Activated CD4-positive, alpha-beta memory T cell treated with anti-CD3 and anti-CD28 coated beads, Interleukin-2, amount 10 ng/mL, durations not matched to agents 7 days and 5 days (primary cell): Measurements from ENCODE around the gene SH2D1A. TPM values are rescaled to one million over a fixed set of nuclear protein-coding genes. Genes with fewer than 3 reads are reported as not detected.

Experiments
- total RNA-seq, 2 experiments: library from RNA; stranded (reverse); gene quantifications; one replicate each; pipeline ENCODE4 v1.2.3, GENCODE V29; 2021

The SH2D1A gene
- total RNA-seq, 2 experiments from 2014 or later, result 58.3 to 61.2 TPM

Other genes starting within 250 kb of the SH2D1A start
- gene TEX13D, start 13.9 kb upstream of the SH2D1A start, total RNA-seq, result not detected